Activated CD4-positive, alpha-beta T cell treated with anti-CD3 and anti-CD28 coated beads, Interleukin-2, amount 50 U/mL, for 24 hours (primary cell): ENCODE measurements around the gene CLN6.
"Not testable (repeated sequence)": the region's sequence is repeated elsewhere in the genome, so short reads cannot be mapped to it uniquely, and the experiment has no call there.

Experiments used
- DNase-seq, 2 donors: peaks; one replicate each; pipeline ENCODE4 v3.0.0-alpha.2; 2020; ENCODE audit warnings: low read depth in 1 of 2, low spot score in 1 of 2

CLN6 gene

DNA sequence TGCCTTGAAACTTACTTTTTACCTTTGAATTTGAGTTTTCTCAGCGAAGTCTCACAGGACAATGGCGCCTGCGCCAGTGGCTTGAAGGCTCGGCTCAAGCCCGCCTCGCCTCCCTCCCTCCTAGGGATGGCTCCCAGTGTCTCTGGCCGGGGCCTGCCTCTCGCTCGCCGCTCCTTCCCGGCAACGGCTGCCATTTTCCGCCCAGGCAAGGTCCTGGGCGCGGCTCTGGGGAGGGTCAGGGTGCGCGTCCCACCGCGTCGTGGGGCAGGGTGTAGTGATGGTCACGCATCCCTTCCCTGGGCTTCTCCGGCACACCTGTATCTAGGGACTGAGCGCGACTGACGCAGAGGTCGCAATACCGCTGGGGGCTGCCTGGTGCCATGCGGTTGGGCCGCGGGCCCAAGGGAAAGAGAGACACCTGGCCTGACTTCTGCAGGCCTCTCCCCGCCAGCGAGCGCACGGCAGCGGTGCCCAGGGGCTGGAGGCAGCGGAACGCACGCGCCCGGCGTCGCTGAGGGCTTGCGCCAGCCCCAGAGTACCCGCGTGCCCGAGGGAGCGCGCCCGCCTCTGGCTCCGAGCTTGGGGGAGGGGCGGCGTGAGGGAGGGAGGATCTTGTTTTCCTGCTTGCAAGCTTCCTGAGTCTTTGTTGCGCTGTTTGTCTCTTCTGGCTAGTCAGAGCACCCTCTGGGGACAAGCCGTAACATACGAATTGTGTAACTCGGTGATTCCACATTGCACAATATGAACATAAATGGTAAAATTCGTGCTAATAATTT, 27.3 kb upstream of the CLN6 start:
- DNase-seq: peak; percentile 40 to 41

GRCh38 chr15:68252925-68253534, 23.5 kb upstream of the CLN6 start:
- peak in 1 of 2 donors; percentile 30 for DNase-seq

GRCh38 chr15:68249058-68249713, 19.7 kb upstream of the CLN6 start:
- no peak for DNase-seq

DNA sequence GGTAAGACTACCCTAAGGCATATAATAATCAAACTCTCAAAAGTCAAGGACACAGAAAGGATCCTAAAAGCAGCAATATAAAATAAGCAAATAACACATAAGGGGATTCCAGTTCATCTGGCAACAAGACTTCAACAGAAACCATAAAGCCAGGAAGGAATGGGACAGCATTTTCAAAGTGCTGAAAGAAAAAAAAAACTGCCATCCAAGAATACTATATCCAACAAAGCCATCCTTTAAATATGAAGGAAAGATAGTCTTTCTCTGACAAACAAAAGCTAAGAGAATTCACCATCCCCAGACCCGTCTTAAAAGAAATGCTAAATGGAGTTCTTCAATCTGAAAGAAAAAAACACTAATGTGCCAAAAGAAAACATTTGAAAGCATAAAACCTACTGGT, 14.7 kb upstream of the CLN6 start:
- DNase-seq: no peak

GRCh38 chr15:68241088-68241935, 11.8 kb upstream of the CLN6 start:
- no peak for DNase-seq

GRCh38 chr15:68239025-68239424, 9.5 kb upstream of the CLN6 start:
- DNase-seq: no peak

DNA sequence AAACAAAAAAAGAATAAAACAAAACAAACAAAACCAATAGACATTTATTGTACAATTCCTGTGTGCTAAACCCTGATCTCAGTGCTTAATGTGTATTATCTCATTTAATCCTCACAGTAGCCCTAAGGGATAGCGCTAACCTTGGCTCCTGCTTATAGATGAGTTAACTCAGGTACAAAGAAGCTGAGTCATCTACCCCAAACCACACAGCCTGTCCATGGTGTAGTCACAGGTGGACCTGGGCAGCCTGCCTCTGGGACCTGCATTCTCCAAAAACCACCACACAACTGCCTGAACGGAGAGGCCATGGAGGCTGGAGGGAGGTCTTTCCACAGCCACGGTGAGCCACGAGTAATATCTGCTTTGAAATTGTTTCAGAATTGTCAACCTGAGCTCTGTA, 5.5 kb upstream of the CLN6 start:
- DNase-seq: no peak

DNA sequence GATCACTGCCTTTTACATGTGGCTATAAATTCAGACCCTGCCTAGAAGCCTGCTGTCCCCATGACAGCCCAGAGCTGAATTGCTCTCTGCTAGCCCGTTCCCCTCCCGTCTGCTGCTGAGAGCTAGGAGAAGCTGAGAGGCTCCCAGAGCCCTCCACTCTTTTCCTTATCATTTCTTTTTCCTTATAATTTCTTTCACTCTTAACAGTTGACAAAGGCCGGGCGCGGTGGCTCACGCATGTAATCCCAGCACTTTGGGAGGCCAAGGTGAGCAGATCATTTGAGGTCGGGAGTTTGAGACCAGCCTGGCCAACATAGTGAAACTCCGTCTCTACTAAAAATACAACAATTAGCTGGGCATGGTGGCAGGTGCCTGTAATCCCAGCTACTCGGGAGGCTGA, 5.0 kb upstream of the CLN6 start:
- DNase-seq: not testable (repeated sequence)

DNA sequence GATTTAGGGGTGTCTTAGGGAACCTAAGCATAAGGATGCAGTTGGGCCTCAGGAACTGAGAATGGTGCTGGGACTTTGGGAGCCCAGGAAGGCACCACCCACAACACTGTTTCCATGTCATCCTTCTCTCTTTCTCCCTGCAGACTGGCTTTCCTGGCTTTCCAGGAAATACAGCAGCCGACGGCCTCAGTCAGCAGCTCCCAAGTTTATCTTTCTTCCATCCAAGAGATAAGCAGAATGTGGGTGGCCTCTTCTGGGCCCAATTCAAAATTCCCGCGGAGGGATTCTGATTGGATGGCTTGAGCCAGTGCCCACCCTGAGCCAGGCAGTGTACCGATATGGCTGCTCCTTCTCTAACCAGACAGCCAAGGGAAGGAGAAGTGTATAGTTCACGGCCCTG, 4.5 kb upstream of the CLN6 start:
- DNase-seq: no peak

- DNase-seq: no peak
Measured at GRCh38 chr15:68232937-68233336, 3.4 kb upstream of the CLN6 start.

GRCh38 chr15:68232449-68232848, 2.9 kb upstream of the CLN6 start:
- DNase-seq: no peak

GRCh38 chr15:68231102-68231818, 1.7 kb upstream of the CLN6 start:
- no peak for DNase-seq

GRCh38 chr15:68230157-68231100, 901 bp upstream of the CLN6 start:
- no peak for DNase-seq

DNA sequence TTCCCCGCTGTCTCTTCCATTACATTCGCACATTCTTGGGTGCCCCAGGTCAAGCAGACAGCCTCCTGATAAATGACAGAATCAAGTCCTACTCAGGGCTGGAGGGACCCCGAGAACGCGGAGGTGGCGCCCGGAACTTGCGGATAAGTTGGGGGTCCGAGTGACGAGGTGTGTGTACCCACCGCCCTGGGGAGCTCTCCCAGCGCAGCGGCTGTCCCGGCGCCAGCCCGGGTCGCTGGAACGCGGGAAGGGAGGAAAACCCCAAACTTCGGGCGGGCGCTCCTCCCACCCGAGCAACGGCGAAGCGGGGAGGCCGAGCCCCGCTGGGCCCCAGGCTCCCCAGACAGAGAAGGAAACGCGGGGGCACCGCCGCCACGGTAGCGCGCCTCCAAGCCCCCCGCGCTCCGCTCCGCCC, 550 bp downstream of the CLN6 start:
- no peak for DNase-seq

DNA sequence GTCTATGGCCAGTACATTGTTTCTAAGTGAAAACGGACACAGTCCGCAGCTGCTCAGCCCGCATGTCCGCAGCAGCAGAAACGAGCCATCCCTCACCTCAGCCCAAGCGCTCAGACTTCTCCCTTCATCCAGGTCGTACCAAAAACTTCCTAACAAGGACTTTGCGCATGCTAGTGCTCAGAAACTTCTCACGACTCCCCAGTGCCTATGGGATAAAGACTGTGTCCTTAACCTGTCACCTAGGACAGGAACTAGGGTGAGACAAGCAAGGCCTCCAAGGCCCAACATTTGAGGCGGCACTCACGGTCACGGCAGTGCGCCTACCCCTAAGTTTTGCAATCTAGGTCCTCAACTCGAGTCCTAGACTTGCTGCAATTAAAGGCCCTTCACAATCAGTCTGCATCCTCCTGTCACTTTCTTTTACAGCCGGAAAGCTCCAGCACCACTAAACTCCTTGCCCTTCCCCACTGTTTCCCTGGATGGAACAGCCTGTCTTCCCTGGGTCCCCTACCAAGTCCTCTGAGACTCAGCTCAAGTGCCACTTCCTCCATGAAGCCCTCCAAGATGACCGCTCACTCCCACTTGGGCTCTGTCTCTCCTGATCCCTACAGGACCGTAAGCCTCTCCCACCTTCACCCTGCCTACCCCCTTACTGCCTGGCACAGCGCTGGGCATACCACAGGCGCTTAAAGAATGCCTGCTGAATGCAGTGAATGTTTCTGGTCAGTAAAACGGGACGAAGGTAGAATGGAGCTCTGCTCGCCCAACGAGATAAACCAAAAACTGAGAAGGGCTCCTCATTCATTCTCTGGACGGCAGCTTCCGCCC, 1.2 kb downstream of the CLN6 start:
- no peak for DNase-seq

- no peak for DNase-seq
Measured at GRCh38 chr15:68227643-68228142, 1.8 kb downstream of the CLN6 start.

DNA sequence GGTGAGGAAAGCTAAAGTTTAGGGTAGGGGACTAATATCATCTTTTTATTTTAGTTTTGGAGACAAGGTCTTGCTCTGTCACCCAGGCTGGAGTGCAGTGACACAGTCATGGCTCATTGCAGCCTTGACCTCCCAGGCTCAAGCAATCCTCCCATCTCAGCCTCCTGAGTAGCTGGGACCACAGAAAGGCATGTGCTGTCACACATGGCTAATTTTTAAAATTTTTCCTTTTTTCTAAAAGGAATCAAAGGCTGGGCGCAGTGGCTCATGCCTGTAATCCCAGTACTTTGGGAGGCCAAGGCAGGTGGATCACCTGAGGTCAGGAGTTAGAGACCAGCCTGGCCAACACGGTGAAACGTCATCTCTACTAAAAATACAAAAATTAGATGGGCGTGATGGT, 4.1 kb downstream of the CLN6 start:
- not testable (repeated sequence) for DNase-seq

DNA sequence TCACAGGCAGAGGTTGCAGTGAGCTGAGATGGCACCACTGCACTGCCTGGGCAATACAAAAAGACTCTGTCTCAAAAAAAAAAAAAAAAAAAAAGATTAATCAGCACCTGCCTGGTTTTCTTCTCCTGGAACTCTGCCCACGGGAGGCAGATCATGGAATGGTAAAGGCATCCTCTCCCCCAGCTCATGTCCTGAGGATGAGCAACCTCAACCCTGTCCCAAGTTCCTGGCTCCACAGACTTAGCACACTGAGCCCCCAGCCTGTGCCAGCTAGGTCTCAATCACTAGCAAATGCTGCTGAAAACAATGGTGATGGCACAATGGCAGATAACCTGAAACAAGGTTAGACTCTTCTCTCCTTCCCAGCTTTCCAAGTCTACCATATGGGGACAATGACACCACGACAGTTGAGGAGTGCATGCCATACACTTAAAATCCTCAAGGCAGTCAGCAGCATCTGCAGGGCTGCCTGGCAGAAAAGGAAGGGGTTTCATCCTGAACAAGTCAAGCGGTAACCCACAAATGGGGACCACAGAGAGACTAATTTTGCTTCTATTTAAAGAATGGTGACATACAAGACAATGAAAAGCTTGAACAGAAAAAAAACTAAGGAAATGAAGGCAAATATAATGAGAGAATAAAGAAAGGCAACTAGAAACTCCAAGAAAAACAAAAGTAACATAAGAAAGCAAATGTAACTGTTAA, 4.8 kb downstream of the CLN6 start:
- DNase-seq: no peak
